Measurements from ENCODE around the gene ZNF787. TPM values are rescaled to one million over a fixed set of nuclear protein-coding genes. Genes with fewer than 3 reads are reported as not detected.

The ZNF787 gene
- total and polyA plus RNA-seq, 2 donors (not counting 3 experiments of a cell fraction or from before 2014, with no cell fraction given): 11.6 to 32.7 TPM

DNA sequence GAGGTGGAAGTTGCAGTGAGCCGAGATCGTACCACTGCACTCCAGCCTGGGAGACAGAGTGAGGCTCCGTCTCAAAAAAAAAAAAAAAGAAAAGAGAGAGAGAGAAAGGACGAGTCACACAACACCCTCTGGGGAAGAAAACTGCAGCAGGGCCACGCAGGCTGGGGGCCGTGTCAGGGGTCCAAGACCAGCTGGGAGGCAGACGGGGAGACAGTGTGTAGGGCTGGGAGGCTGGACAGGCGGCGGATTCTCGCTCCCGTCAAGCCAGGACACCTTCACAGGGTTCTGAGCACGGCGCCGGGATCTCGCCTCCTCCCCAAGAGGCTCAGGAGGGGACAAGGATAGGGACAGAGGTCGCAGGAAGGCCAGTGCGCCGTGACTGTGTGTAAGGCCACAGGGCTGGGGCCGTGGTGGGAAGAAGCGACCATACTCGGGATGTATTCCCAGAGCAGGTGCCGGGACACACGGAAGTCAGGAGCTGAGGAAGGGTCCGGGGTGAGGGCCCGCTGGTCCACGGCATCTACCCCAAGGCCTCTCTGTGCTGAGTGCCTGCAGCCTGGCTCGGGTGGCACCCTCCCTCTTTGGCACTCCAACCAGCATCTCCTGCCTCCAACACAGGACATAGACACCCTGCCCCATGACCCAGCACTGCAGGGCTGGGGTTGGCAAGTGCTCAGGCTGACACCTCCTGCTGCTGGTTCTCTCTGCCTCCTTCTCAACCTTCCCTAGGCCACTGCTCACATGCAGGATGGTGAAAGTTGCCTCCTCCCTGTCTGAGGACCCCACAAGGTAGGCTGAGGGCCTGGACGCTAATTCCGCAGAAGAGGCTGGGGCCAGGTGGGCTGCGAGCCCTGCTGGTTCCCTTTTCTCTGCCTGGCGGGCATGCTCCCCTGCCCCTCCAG, 21.2 kb downstream of the ZNF787 start:
- Histone ChIP-seq H2AFZ (ENCODE audit: low read depth, low read length) (no peak overlapping the region), H3K9ac (replicated peaks; ENCODE audit: extremely low read depth, insufficient read depth, low read length) (no peak overlapping the region), H3K36me3 (ENCODE audit: control insufficient read depth in 2 of 2, extremely low read depth in 1 of 2, insufficient read depth in 2 of 2, low read length in 2 of 2) (peaks cover 0 to 8% of the 10 kb centered on the region in 2 experiments), H3K4me3 (replicated peaks in 1 of 3; ENCODE audit: insufficient read depth in 1 of 3, low read depth in 1 of 3, low read length in 3 of 3) (no peak overlapping the region), H3K4me1 (ENCODE audit: control insufficient read depth, extremely low read depth, insufficient read depth, low read length) (no peaks in the 10 kb centered on the region), H3K79me2 (ENCODE audit: control insufficient read depth, insufficient read depth, low read length) (peaks cover 21% of the 10 kb centered on the region), H3K4me2 (ENCODE audit: insufficient read depth, low read length) (no peak overlapping the region), H3K27me3 (ENCODE audit: control insufficient read depth in 2 of 2, insufficient read depth in 2 of 2, low read length in 2 of 2) (no peaks in the 10 kb centered on the region), H3K9me1 (replicated peaks; ENCODE audit: control insufficient read depth, extremely low read depth, insufficient read depth, low read length) (no peaks in the 10 kb centered on the region), H3K27ac (ENCODE audit: insufficient read depth, low read depth, low read length) (no peak overlapping the region), H3K9me3 (replicated peaks; ENCODE audit: control insufficient read depth, insufficient read depth, low read length) (no peaks in the 10 kb centered on the region), H4K20me1 (replicated peaks; ENCODE audit: control insufficient read depth, extremely low read depth, insufficient read depth, low read length) (no peaks in the 10 kb centered on the region)
- intact Hi-C loops (cut with micrococcal nuclease): no loop called here
- POLR2A ChIA-PET: no interaction called here
- no TSS peak for BruUV-seq (replicated peaks)
- CTCF ChIA-PET: interaction anchor here (1.0 kb wide), 1 partner anchor 19 kb away, joined by 4 read pairs; no protein-coding TSS in a partner anchor
- FAIRE-seq (no peak), DNase-seq (ENCODE audit: low read depth, low spot score) (no peak)
- TF ChIP-seq FOS (IDR thresholded peaks at IDR 0.05; ENCODE audit: borderline replicate concordance, insufficient read depth, low read length) (no peak), EZH2 (IDR thresholded peaks at IDR 0.05; ENCODE audit: borderline replicate concordance, low read depth, low read length, severe bottlenecking) (no peak), MYC (IDR thresholded peaks at IDR 0.05; ENCODE audit: low read depth, low read length) (no peak), JUN (IDR thresholded peaks at IDR 0.05; ENCODE audit: borderline replicate concordance, insufficient read depth, insufficient read length, low read depth) (no peak), POLR2AphosphoS5 (IDR thresholded peaks at IDR 0.05; ENCODE audit: insufficient read depth, low read depth, low read length) (no peak), GATA2 (IDR thresholded peaks at IDR 0.05; ENCODE audit: insufficient read depth, insufficient read length, low read depth, low read length) (no peak), POLR2A (IDR thresholded peaks at IDR 0.05; ENCODE audit: low read depth, low read length) (no peak)
- TF ChIP-seq, protein P1, sequence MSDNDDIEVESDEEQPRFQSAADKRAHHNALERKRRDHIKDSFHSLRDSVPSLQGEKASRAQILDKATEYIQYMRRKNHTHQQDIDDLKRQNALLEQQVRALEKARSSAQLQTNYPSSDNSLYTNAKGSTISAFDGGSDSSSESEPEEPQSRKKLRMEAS (IDR thresholded peaks at IDR 0.05; ENCODE audit: insufficient read depth, insufficient read length): no peak
- TF ChIP-seq, protein P2, sequence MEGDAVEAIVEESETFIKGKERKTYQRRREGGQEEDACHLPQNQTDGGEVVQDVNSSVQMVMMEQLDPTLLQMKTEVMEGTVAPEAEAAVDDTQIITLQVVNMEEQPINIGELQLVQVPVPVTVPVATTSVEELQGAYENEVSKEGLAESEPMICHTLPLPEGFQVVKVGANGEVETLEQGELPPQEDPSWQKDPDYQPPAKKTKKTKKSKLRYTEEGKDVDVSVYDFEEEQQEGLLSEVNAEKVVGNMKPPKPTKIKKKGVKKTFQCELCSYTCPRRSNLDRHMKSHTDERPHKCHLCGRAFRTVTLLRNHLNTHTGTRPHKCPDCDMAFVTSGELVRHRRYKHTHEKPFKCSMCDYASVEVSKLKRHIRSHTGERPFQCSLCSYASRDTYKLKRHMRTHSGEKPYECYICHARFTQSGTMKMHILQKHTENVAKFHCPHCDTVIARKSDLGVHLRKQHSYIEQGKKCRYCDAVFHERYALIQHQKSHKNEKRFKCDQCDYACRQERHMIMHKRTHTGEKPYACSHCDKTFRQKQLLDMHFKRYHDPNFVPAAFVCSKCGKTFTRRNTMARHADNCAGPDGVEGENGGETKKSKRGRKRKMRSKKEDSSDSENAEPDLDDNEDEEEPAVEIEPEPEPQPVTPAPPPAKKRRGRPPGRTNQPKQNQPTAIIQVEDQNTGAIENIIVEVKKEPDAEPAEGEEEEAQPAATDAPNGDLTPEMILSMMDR (IDR thresholded peaks at IDR 0.05; ENCODE audit: extremely low read depth in 1 of 2, insufficient read depth in 1 of 2, low read depth in 1 of 2, low read length in 2 of 2): no peak
- dilution Hi-C loops (cut with MboI; ENCODE audit: extremely low pct_ligation_motif_present, low sequenced_read_pairs): no loop called here

Measured in endothelial cell of umbilical vein (primary cell).